Measurements from ENCODE around the gene B4GALT3.

The B4GALT3 gene

DNA sequence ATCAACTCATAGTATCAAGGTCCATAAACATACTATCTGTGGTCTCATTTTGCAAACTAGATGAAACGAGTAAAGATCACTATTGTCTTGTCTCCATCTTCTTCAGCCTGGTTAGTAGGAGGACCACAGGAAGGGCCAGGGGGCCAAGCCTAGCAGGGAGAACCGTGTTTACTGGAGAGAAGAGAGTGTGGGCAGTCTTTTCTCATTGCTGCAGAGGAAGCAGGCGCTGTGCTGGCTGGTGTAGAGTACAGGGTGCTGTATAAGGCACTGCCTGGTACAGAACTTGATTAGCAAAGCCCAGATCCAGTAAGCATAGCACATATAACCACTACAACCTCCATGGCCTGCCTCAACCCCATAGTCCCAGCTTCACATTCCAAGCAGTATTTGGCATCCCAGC is 10.0 kb upstream of the B4GALT3 start:
- H3K4me3 ChIP-seq = no peak overlapping the region
- no peak overlapping the region for H3K27ac ChIP-seq
- TF ChIP-seq, protein P1, sequence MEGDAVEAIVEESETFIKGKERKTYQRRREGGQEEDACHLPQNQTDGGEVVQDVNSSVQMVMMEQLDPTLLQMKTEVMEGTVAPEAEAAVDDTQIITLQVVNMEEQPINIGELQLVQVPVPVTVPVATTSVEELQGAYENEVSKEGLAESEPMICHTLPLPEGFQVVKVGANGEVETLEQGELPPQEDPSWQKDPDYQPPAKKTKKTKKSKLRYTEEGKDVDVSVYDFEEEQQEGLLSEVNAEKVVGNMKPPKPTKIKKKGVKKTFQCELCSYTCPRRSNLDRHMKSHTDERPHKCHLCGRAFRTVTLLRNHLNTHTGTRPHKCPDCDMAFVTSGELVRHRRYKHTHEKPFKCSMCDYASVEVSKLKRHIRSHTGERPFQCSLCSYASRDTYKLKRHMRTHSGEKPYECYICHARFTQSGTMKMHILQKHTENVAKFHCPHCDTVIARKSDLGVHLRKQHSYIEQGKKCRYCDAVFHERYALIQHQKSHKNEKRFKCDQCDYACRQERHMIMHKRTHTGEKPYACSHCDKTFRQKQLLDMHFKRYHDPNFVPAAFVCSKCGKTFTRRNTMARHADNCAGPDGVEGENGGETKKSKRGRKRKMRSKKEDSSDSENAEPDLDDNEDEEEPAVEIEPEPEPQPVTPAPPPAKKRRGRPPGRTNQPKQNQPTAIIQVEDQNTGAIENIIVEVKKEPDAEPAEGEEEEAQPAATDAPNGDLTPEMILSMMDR (IDR thresholded peaks at IDR 0.05) = no peak
- intact Hi-C loops (cut with DNase I; ENCODE audit: low total_unique reads) = no loop called here
- H3K27me3 ChIP-seq = no peaks in the 10 kb centered on the region
- DNase-seq = peak in 1 of 2 donors; percentile 53
- peaks cover 0 to 13% (median 6%) of the 10 kb centered on the region in 4 donors for H3K4me1 ChIP-seq
- H3K9me3 ChIP-seq = no peaks in the 10 kb centered on the region
- peaks cover 0 to 13% (median 7%) of the 10 kb centered on the region in 3 donors for H3K36me3 ChIP-seq

DNA sequence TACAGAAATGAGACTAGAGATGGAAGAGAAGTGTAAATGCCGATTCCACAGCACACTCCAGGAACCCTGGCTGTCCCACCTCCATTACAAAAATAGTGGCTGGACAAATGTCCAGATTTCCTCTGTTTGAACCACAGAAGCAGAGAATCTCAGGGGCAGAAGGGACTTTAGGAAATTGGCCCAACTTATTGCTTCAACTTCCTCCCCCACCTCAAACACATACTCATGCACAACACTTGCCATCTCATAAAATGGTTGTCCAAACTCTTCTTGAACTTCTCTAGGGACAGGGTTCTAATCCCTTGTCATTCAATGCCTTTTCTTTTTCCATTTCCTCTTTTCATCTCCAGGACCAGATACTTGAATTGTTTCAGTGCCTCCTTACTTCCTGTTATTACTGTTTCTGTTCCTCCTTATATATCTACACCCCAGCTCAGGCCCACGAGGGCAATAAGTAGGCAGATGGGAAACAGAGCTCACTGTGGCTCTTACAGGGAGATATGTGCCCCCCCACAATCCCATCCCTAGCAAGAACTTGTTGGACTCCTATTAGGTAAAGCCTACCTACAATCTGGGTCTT is 8.5 kb upstream of the B4GALT3 start:
- Histone ChIP-seq H3K9me3 (no peaks in the 10 kb centered on the region), H3K27me3 (no peaks in the 10 kb centered on the region), H3K4me3 (no peak overlapping the region), H3K4me1 (peaks cover 0 to 13% (median 6%) of the 10 kb centered on the region in 4 donors), H3K27ac (peak overlapping the region in 1 of 2 donors; percentile 44), H3K36me3 (peaks cover 0 to 2% (median 1%) of the 10 kb centered on the region in 3 donors)
- intact Hi-C loops (cut with DNase I; ENCODE audit: low total_unique reads) = no loop called here
- TF ChIP-seq, protein P1 (IDR thresholded peaks at IDR 0.05) = no peak
- DNase-seq = peak in 1 of 2 donors; percentile 42

DNA sequence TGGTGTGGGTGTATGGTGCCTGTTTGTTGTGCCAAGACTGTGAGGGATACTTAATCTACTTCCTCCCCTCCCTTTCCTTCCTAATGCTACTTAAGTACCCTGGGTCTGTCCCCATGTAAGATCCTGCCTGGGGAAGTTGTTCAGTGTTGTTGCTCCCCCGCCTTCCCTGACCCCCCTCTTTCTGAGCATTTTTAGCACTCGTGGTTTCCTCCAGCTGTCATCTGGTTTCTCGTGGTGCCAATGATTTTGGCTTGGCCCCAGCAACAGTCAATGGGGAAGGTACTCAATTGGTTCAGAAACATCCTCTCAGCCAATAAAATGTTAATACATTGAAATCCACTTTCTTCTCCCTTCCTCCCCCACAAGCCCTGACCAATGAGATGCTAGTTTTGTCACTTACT is 8.0 kb upstream of the B4GALT3 start:
- TF ChIP-seq, protein P1 (IDR thresholded peaks at IDR 0.05) = no peak
- Histone ChIP-seq H3K9me3 (no peaks in the 10 kb centered on the region), H3K36me3 (no peaks in the 10 kb centered on the region), H3K27ac (peak overlapping the region in 1 of 2 donors; percentile 44), H3K4me1 (peaks cover 0 to 13% (median 6%) of the 10 kb centered on the region in 4 donors), H3K4me3 (no peak overlapping the region), H3K27me3 (no peaks in the 10 kb centered on the region)
- intact Hi-C loops (cut with DNase I; ENCODE audit: low total_unique reads) = no loop called here
- DNase-seq = peak; percentile 85 to 86

DNA sequence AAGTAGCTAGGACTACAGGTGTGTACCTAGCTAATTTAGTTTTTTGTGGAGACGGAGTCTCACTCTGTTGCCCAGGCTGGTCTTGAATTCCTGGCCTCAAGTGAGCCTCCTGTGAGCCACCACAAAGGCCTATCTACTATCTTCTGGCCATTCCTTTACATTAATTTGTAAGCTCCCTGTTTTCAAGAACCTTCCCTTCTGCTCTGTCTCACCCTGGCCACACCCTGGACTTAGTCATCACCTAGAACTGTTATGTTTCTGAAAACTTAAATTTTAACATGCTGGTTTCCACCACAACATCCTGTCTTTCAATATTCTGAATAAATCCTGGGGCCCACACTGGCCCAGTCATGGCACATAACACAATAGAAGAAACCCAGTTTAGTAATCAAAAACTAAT is 4.9 kb upstream of the B4GALT3 start:
- TF ChIP-seq, protein P1 (IDR thresholded peaks at IDR 0.05) = no peak
- no peak overlapping the region for H3K27ac ChIP-seq
- H3K27me3 ChIP-seq = no peaks in the 10 kb centered on the region
- no peaks in the 10 kb centered on the region for H3K9me3 ChIP-seq
- peak in 1 of 2 donors; percentile 24 for DNase-seq
- intact Hi-C loops (cut with DNase I; ENCODE audit: low total_unique reads) = no loop called here
- no peak overlapping the region for H3K4me3 ChIP-seq
- no peaks in the 10 kb centered on the region for H3K36me3 ChIP-seq
- H3K4me1 ChIP-seq = peaks cover 0 to 19% (median 6%) of the 10 kb centered on the region in 4 donors

DNA sequence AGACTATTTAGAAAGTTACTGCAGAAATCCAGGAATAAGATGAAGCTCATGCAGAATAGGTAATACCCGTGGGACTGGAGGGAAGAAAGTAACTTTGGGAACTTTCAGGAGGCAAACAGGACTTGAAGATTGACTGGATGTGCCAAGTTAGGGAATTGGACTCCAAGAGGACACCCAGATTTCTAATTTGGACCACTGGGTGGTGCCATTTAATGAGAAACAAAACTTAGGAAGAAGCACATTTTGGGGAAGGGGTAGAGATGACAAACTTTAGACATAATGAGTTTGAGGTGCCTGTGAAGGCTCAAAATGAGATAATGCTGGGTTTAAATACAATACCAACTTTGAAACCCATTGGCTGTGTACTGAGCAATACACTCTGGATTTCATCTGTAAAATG is 3.3 kb upstream of the B4GALT3 start:
- H3K4me3 ChIP-seq = no peak overlapping the region
- H3K36me3 ChIP-seq = peaks cover 0 to 5% (median 0%) of the 10 kb centered on the region in 3 donors
- intact Hi-C loops (cut with DNase I; ENCODE audit: low total_unique reads) = no loop called here
- no peak overlapping the region for H3K27ac ChIP-seq
- H3K27me3 ChIP-seq = no peaks in the 10 kb centered on the region
- TF ChIP-seq, protein P1 (IDR thresholded peaks at IDR 0.05) = peak in 1 of 2 experiments; percentile 4
- peaks cover 0 to 30% (median 14%) of the 10 kb centered on the region in 4 donors for H3K4me1 ChIP-seq
- DNase-seq = no peak
- H3K9me3 ChIP-seq = no peaks in the 10 kb centered on the region
